Tibial nerve (tissue), 3 donors: ENCODE measurements around the gene FCGR3B.
"Not testable (repeated sequence)": the region's sequence is repeated elsewhere in the genome, so short reads cannot be mapped to it uniquely, and the experiment has no call there.

Experiments
- CTCF ChIP-seq, 5 experiments: fragments of 200-600 bp in 3 of 5; fragments of 450-650 bp in 2 of 5; sonication (generic) in 3 of 5; IDR thresholded peaks; one replicate each; pipeline ENCODE4 v1.5.1; 2016 to 2019; ENCODE audit warnings: antibody characterized with exemption in 5 of 5, mild to moderate bottlenecking in 3 of 5, moderate library complexity in 2 of 5
- POLR2A ChIP-seq, 2 donors: fragments of 450-650 bp; IDR thresholded peaks; one replicate each; pipeline ENCODE4 v1.6.1; 2017; ENCODE audit warnings: antibody characterized with exemption in 2 of 2, mild to moderate bottlenecking in 2 of 2, moderate library complexity in 2 of 2

- TF ChIP-seq CTCF, POLR2A (IDR thresholded peaks at IDR 0.05): not testable (repeated sequence)
Measured at GRCh38 chr1:161595173-161595572, 35.8 kb downstream of the FCGR3B start.
